ENCODE measurements around the gene MBTPS1.

The MBTPS1 gene

DNA sequence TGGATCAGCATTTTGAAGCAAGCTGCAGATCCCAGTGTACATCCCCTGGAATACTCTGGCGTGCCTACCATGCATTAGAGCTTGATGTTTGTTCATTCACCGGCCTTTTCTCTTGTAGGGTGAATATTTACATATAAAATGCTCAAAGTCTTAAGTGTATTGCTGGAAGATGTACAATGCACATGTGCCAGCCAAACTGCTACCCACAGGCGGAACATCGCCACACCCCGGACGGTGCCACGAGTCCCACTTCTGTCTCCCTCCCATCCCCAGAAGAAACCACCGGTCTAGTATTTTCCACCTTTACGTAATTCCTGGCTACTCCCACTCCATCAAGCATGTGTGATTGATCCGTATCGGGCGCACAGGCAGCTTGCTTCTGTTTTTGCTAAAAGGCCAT lies 78.3 kb downstream of the MBTPS1 start:
- no peak for FAIRE-seq
- no peak for DNase-seq (ENCODE audit: insufficient read length)
- TF ChIP-seq POLR2A (IDR thresholded peaks at IDR 0.05; ENCODE audit: low read depth, low read length) (no peak), TAF1 (IDR thresholded peaks at IDR 0.05; ENCODE audit: borderline replicate concordance, low read depth, low read length) (no peak), POLR2AphosphoS5 (IDR thresholded peaks at IDR 0.05; ENCODE audit: low read depth, low read length) (no peak)

DNA sequence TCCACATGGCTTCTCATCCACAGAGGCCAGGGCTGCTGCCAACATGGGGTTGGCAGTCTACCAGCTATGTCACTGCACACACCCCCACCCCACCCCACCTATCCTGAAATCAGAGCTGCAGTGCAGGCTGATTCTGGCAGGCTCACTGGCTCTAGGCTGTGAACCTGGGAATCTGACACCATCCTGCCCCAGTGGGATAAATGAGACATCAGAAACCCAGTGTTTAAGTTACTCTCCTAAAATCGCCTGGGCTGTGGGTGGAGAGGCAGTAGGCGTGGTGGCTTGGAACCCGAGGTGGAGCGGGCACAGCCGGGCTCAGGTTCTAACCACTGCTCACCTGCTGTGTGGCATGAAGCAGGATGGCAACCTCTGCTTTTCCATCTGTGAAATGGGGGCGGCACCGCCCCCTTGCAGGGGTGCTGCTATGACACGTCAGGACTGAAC lies 79.7 kb downstream of the MBTPS1 start:
- no peak for TF ChIP-seq POLR2A (IDR thresholded peaks at IDR 0.05; ENCODE audit: low read depth, low read length)
- TF ChIP-seq POLR2AphosphoS5 (IDR thresholded peaks at IDR 0.05; ENCODE audit: low read depth, low read length): no peak
- no peak for TF ChIP-seq TAF1 (IDR thresholded peaks at IDR 0.05; ENCODE audit: borderline replicate concordance, low read depth, low read length)
- no peak for FAIRE-seq
- no peak for DNase-seq (ENCODE audit: insufficient read length)

DNA sequence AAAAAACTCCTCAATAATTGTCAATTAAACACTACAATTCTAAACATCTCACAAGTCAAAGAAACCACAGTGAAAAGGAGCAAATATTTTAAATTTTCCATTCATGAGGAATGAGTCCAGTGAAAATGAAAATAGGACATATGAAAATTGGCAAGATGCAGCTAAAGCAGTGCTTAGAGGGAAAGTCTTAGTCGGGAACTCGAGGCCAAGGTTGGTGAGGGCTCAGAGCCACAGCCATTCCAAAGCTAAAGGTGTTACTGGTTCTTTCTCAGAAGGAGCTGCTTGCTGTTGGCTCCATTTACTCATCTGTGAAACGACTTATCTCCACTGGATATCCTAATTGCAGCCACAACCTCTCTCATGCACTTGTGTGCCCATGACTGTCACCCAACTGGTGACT lies 80.6 kb downstream of the MBTPS1 start:
- FAIRE-seq (no peak), DNase-seq (ENCODE audit: insufficient read length) (no peak)
- TF ChIP-seq POLR2AphosphoS5 (IDR thresholded peaks at IDR 0.05; ENCODE audit: low read depth, low read length) (no peak), POLR2A (IDR thresholded peaks at IDR 0.05; ENCODE audit: low read depth, low read length) (no peak), TAF1 (IDR thresholded peaks at IDR 0.05; ENCODE audit: borderline replicate concordance, low read depth, low read length) (no peak)

DNA sequence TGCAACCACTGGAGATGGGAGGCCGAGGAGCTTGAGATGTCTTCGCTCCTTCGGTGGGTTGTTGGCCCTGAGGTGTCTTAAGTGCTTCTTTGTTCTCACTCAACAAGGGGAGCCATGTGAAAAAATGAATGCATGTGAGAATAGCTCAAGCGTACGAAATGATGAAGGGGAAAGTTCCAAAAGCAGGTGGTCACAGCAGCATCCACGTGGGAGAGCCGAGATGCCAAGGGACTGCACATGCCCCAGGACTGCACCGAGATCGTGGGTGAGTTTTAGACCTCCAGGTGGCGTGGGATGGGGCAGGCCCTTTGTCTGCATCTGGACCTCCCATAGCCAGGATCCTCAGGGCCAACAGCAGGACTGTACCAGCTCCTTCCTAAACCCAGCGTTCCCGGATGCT lies 82.2 kb downstream of the MBTPS1 start:
- no peak for TF ChIP-seq POLR2A (IDR thresholded peaks at IDR 0.05; ENCODE audit: low read depth, low read length)
- FAIRE-seq: no peak
- DNase-seq (ENCODE audit: insufficient read length): no peak

DNA sequence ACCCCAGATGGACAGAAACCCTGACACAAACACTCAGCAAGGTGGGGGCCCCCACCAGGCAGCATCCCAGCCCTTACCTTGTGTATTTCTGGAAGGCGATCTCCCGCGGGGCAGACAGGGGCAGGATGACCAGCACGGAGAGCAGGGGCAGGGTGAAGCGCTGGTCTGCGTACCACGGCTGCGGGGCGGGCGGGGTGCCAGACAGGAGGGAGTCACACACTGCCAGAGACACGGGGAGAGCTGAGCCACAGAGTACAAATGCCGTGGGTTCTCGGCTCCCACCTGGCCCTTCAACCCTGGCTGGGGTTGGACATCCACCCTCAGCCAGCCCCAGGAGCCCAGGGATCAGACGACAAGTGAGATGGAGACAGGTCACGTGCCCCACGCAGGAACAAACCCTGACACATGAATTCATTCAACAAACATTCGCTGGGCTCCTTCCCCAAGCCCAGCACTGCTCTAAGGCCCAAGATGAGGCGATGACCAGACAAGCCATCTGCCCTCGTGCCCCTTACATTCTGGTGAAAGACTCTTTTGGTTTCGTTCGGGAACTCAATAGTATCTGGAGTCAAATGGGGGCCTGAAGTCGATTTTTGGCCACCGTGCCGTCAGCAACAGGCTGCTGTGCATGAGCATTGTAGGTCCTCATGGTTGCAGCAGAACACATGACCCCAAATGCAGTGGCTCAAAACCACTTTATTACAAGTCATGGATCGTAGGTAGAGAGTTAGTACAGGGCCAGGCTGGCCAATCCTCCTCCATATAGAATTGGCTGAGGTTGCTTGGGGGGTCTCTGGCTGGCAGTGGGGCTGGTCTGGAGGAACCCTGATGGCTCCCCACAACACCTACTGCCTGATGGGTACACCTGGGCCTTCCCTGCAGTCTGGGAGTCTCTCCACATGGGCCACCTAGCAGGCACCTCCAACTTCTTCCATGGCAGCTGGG lies 83.2 kb downstream of the MBTPS1 start:
- no peak for TF ChIP-seq POLR2AphosphoS5 (IDR thresholded peaks at IDR 0.05; ENCODE audit: low read depth, low read length)
- no peak for TF ChIP-seq TAF1 (IDR thresholded peaks at IDR 0.05; ENCODE audit: borderline replicate concordance, low read depth, low read length)
- DNase-seq (ENCODE audit: insufficient read length): no peak
- no peak for FAIRE-seq

DNA sequence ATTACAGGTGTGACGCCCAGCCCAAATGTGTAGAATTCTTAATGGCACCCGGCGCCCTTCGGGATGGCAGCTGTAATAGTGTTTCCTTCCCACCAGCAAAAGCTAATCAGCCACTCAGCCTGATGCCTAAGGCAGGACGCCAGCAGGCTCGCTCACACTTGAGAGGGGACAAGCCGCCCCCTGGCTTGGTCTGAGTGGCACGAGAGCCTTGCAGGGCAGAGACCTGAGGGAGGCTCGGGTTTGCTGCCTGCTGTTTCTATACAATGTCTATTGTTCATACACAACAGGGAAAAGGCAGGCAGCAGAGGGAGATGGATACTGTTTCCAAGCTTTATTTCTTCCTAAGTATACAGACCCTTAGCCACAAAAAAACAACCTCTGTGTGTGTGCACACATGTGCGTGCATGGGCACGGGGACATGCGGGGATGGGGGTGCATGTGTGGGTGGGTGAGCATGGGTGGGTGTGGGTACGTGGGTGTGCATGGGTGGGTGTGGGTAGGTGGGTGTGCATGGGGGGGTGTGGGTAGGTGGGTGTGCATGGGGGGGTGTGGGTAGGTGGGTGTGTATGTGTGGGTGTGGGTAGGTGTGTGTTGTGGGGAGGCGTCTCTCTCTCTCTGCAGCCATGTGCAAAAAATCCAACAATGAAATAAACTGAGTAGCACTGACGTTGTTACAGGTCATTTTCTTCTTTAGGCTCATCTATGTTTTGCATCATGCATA lies 84.1 kb downstream of the MBTPS1 start:
- no peak for DNase-seq (ENCODE audit: insufficient read length)
- FAIRE-seq: no peak
- TF ChIP-seq TAF1 (IDR thresholded peaks at IDR 0.05; ENCODE audit: borderline replicate concordance, low read depth, low read length) (no peak), POLR2AphosphoS5 (IDR thresholded peaks at IDR 0.05; ENCODE audit: low read depth, low read length) (no peak), POLR2A (IDR thresholded peaks at IDR 0.05; ENCODE audit: low read depth, low read length) (no peak)

DNA sequence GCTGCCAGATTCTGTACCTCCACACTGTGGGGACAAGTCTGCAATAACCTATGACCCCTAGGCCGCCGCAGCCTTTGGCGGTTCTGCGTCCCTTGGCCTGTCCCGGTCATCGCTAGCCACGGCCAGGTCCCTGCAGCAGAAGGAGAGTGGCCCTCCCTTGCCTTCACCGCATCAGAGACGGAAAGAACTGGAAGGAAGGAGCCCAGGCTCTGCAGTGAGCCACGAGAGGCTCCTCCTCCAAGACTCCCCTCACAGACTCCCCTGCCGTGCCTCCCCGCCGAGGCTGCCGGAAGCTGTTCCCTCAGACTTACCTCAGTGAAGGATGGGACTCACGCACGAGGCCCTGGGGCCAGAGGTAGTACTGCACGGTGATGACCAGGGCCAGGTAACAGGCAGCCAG lies 85.2 kb downstream of the MBTPS1 start:
- FAIRE-seq (no peak), DNase-seq (ENCODE audit: insufficient read length) (no peak)
- TF ChIP-seq POLR2A (IDR thresholded peaks at IDR 0.05; ENCODE audit: low read depth, low read length) (no peak), TAF1 (IDR thresholded peaks at IDR 0.05; ENCODE audit: borderline replicate concordance, low read depth, low read length) (no peak), POLR2AphosphoS5 (IDR thresholded peaks at IDR 0.05; ENCODE audit: low read depth, low read length) (no peak)

DNA sequence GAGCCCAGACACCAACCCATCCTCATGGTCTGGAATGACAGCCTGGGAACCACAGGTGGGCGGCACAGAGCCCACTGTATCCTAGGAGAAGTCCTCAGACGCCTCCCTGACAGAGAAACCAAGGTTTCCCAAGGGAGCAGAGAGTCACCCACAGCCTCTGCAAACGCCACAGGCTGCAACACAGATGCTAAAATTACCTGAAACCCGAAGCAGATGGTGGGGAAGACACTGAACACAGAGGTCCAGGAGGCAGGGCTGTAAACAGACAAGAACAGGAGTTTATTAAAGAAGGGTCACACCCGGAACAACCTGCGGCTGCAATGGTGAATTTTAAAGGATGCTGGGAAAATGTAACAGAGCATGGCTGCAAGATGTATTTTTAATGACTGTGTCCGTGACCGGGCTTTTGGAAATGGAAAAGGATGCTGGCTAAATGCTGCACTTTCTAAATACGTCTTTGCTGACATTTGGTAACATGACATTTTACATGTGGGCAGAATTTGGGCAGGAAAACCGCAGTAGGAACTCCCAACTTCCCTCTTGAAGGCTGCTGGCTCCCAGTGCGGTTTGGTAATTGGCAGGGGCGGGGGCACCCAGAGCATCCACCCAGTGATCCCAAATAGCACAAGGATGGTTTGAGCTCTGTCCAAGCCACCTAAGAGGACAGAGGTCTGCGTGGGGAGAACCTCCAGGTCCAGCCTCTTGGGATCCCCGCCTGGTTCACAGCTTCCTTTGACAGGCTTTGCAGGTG lies 87.3 kb downstream of the MBTPS1 start:
- FAIRE-seq (no peak), DNase-seq (ENCODE audit: insufficient read length) (no peak)
- TF ChIP-seq POLR2A (IDR thresholded peaks at IDR 0.05; ENCODE audit: low read depth, low read length): no peak
- no peak for TF ChIP-seq TAF1 (IDR thresholded peaks at IDR 0.05; ENCODE audit: borderline replicate concordance, low read depth, low read length)
- no peak for TF ChIP-seq POLR2AphosphoS5 (IDR thresholded peaks at IDR 0.05; ENCODE audit: low read depth, low read length)

DNA sequence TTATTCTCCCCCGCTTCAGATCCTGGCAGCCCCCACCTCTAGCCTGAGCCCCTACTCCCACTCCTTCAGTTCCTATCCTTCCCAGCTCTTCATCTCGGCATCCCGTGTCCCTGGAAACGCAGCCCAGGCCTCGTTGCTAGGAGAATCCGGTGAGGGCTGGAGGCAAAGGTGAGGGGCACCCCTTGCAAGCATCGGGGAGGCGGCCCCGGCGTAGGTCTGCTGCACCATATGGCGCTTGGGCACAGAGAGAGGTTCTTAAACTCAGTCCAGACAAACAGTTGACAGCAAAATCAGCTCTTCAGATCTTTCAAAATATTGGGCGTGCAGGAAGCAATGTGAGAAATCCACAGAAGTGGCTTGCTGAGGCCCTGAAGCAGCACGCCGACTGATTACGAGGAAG lies 89.1 kb downstream of the MBTPS1 start:
- DNase-seq (ENCODE audit: insufficient read length) (no peak), FAIRE-seq (no peak)
- TF ChIP-seq TAF1 (IDR thresholded peaks at IDR 0.05; ENCODE audit: borderline replicate concordance, low read depth, low read length) (no peak), POLR2AphosphoS5 (IDR thresholded peaks at IDR 0.05; ENCODE audit: low read depth, low read length) (no peak), POLR2A (IDR thresholded peaks at IDR 0.05; ENCODE audit: low read depth, low read length) (no peak)

DNA sequence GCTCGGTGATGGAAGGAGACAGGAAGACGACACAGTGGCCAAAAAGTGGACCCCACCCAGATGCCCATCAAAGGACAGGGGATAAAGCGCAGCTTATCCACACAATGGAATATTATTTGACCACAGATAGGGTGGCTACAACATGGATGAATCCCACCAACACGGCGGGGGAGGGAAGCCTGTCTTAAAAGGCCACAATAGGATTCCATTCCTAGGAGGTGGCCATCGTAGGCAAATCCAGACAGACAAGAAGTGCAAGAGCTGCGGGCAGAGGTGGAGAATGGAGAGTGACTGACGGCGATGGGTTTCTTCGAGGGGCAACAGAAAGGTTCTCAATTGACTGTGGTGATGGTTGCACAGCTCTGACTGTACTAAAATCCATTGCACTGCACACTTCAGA lies 90.1 kb downstream of the MBTPS1 start:
- no peak for DNase-seq (ENCODE audit: insufficient read length)
- TF ChIP-seq POLR2AphosphoS5 (IDR thresholded peaks at IDR 0.05; ENCODE audit: low read depth, low read length): no peak
- TF ChIP-seq TAF1 (IDR thresholded peaks at IDR 0.05; ENCODE audit: borderline replicate concordance, low read depth, low read length): no peak
- TF ChIP-seq POLR2A (IDR thresholded peaks at IDR 0.05; ENCODE audit: low read depth, low read length): no peak
- FAIRE-seq: no peak

DNA sequence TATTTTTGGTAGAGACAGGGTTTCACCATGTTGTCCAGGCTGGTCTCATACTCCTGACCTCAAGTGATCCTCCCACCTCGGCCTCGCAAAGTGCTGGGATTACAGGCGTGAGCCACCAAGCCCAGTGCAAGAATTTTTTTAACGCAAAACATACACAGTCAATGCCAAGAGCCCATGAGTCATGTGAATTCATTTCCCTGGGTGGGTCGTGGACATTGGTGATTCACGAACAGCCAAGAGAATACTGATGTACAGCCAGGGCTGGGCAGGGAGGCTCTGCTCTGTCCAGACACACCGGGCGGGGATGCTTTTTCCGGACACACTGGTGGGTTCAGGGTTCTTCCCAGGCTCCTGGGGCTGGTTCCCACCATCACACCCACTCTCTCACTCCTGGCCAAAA lies 91.9 kb downstream of the MBTPS1 start:
- TF ChIP-seq POLR2AphosphoS5 (IDR thresholded peaks at IDR 0.05; ENCODE audit: low read depth, low read length) (no peak), TAF1 (IDR thresholded peaks at IDR 0.05; ENCODE audit: borderline replicate concordance, low read depth, low read length) (no peak), POLR2A (IDR thresholded peaks at IDR 0.05; ENCODE audit: low read depth, low read length) (no peak)
- FAIRE-seq (no peak), DNase-seq (ENCODE audit: insufficient read length) (no peak)
